Stomach (tissue), 9 donors: ENCODE data around the gene HMMR. TPM values are rescaled to one million over a fixed set of nuclear protein-coding genes. Genes with fewer than 3 reads are reported as not detected.

Source experiments
- DNase-seq, 2 donors: peaks; one replicate each; pipeline versions ENCODE4 v3.0.0 to v3.0.0-alpha.2; 2013 to 2019
- H3K27ac ChIP-seq, 5 donors: fragments of 200-600 bp in 4 of 5; sonication (generic) in 4 of 5; one replicate each; pipeline ENCODE4 v1.5.1; 2013 to 2019; ENCODE audit warnings: mild to moderate bottlenecking in 1 of 5, moderate library complexity in 1 of 5
- H3K27me3 ChIP-seq, 3 donors: fragments of 200-600 bp; sonication (generic); one replicate each; pipeline ENCODE4 v1.5.1; 2017 to 2019; ENCODE audit warnings: mixed run types in 1 of 3
- H3K36me3 ChIP-seq, 4 donors: fragments of 200-600 bp; sonication (generic); 1 replicate in 3 of 4; 2 replicates in 1 of 4; pipeline ENCODE4 v1.5.1; 2016 to 2019
- H3K4me1 ChIP-seq, 4 donors: fragments of 200-600 bp; sonication (generic); one replicate each; pipeline ENCODE4 v1.5.1; 2016 to 2019
- H3K4me3 ChIP-seq, 4 donors: fragments of 200-600 bp; sonication (generic) in 3 of 4; one replicate each; pipeline ENCODE4 v1.5.1; 2016 to 2019; ENCODE audit warnings: mild to moderate bottlenecking in 1 of 4
- H3K9me3 ChIP-seq, 4 donors: fragments of 200-600 bp; sonication (generic); one replicate each; pipeline ENCODE4 v1.5.1; 2016 to 2019
- EP300 ChIP-seq: sonication (generic); formaldehyde crosslinking; IDR thresholded peaks from one replicate; pipeline ENCODE4 v1.6.1; 2017; ENCODE audit warnings: antibody characterized with exemption
- POLR2A ChIP-seq, 4 donors: fragments of 450-650 bp; IDR thresholded peaks; one replicate each; pipeline ENCODE4 v1.6.1; 2016; ENCODE audit warnings: antibody characterized with exemption in 4 of 4, control low read depth in 2 of 4, mild to moderate bottlenecking in 1 of 4, moderate library complexity in 1 of 4
- POLR2AphosphoS5 ChIP-seq, 3 donors: sonication (generic); formaldehyde crosslinking; IDR thresholded peaks; one replicate each; pipeline ENCODE4 v1.6.1; 2016; ENCODE audit warnings: antibody characterized with exemption in 3 of 3
- whole genome bisulfite sequencing, 5 donors: extraction: QIAGEN DNeasy Blood & Tissue Kit in 3 of 5; methylation state at CpG; one replicate each; pipeline versions ENCODE4 v1.1.5 to v1.1.7; 2013 to 2018; 5-methylcytosine and 5-hydroxymethylcytosine counted together
- intact Hi-C: fragments of 100-400 bp; cut with DNase I; formaldehyde crosslinking; loops from one replicate; pipeline ENCODE4 v1.15.1; 2023; ENCODE audit warnings: low total_unique reads
- polyA plus RNA-seq, 3 donors: library from polyadenylated mRNA; stranded (reverse); fragments of 200-250 nt; gene quantifications; one replicate each; pipeline ENCODE4 v1.2.3, GENCODE V29; 2013
- total RNA-seq, 5 donors: library from RNA; depleted of rRNA; stranded (reverse); fragments of >200 nt; gene quantifications; one replicate each; pipeline versions ENCODE4 v1.1.0 to v1.2.3, GENCODE V29; 2014 to 2016
- TF ChIP-seq, protein P1 (sequence below), 7 experiments: fragments of 450-650 bp in 4 of 7; fragments of 200-600 bp in 3 of 7; sonication (generic) in 3 of 7; IDR thresholded peaks; one replicate each; pipeline ENCODE4 v1.5.1; 2016 to 2019; ENCODE audit warnings: antibody characterized with exemption in 7 of 7, control low read depth in 2 of 7, mild to moderate bottlenecking in 1 of 7
- donor health status: healthy with polysubstance abuse.
- donor health status: Bipolar disorder and iron deficiency.
- donor health status: healthy.

The HMMR gene
- total and polyA plus RNA-seq, 8 donors, result 0.15 to 37.5 (median 3.3) TPM

- TF ChIP-seq EP300 (no peak), POLR2A (IDR thresholded peaks at IDR 0.05) (no peak), POLR2AphosphoS5 (IDR thresholded peaks at IDR 0.05) (no peak)
- TF ChIP-seq, protein P1, sequence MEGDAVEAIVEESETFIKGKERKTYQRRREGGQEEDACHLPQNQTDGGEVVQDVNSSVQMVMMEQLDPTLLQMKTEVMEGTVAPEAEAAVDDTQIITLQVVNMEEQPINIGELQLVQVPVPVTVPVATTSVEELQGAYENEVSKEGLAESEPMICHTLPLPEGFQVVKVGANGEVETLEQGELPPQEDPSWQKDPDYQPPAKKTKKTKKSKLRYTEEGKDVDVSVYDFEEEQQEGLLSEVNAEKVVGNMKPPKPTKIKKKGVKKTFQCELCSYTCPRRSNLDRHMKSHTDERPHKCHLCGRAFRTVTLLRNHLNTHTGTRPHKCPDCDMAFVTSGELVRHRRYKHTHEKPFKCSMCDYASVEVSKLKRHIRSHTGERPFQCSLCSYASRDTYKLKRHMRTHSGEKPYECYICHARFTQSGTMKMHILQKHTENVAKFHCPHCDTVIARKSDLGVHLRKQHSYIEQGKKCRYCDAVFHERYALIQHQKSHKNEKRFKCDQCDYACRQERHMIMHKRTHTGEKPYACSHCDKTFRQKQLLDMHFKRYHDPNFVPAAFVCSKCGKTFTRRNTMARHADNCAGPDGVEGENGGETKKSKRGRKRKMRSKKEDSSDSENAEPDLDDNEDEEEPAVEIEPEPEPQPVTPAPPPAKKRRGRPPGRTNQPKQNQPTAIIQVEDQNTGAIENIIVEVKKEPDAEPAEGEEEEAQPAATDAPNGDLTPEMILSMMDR (IDR thresholded peaks at IDR 0.05), result no peak
Observed at GRCh38 chr5:163467682-163468081, 7.2 kb downstream of the HMMR start.

DNA sequence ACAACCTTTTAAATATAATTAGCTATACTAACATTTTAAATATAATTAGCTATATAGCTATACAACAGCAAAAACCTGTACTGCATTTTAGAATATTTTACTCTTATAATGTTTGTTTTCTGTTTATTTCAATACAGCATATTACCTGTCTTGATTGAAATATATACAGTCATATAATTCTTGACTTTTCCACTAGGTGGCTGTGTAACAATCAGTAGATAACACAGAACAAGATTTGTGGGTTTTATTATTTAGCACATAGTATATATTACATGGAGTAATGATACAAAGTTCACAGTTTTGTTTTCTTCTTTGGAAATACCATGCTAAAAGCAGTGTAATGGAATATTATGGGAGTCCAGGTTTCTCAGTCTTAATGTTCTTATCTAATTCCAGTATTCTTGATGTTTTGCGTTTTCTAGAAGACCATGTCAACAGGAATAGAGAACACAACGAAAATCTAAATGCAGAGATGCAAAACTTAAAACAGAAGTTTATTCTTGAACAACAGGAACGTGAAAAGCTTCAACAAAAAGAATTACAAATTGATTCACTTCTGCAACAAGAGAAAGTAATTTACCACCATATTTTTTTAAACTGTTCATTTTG lies 13.3 kb downstream of the HMMR start:
- Histone ChIP-seq H3K27me3 (no peaks in the 10 kb centered on the region), H3K4me3 (no peak overlapping the region), H3K4me1 (no peaks in the 10 kb centered on the region), H3K27ac (no peak overlapping the region), H3K9me3 (no peaks in the 10 kb centered on the region), H3K36me3 (peaks cover 0 to 14% (median 0%) of the 10 kb centered on the region in 4 donors)
- no peak for TF ChIP-seq EP300
- TF ChIP-seq POLR2AphosphoS5 (IDR thresholded peaks at IDR 0.05), result no peak
- TF ChIP-seq, protein P1 (IDR thresholded peaks at IDR 0.05), result peak in 3 of 7 experiments; percentile 4 to 45 (median 41)
- DNase-seq, result peak in 1 of 2 donors; percentile 37
- WGBS, 5 donors, result 94 to 95% (median 94%) methylated on average over 3 of the region's 3 CpGs
- intact Hi-C loops, result no loop called here

More at GRCh38 chr5:163467682-163468081, 7.2 kb downstream of the HMMR start:
- no peak overlapping the region for H3K4me3 ChIP-seq
- no peak for DNase-seq
- intact Hi-C loops, result no loop called here
- H3K27me3 ChIP-seq, result no peaks in the 10 kb centered on the region
- H3K36me3 ChIP-seq, result peaks cover 0 to 14% (median 0%) of the 10 kb centered on the region in 4 donors
- H3K27ac ChIP-seq, result no peak overlapping the region
- H3K4me1 ChIP-seq, result no peaks in the 10 kb centered on the region
- WGBS, 5 donors, result 76 to 88% (median 81%) methylated on average over 4 of the region's 4 CpGs
- H3K9me3 ChIP-seq, result no peaks in the 10 kb centered on the region

- Histone ChIP-seq H3K27ac (no peak overlapping the region), H3K4me1 (no peaks in the 10 kb centered on the region), H3K9me3 (no peaks in the 10 kb centered on the region), H3K36me3 (peaks cover 0 to 4% (median 0%) of the 10 kb centered on the region in 4 donors), H3K4me3 (no peak overlapping the region), H3K27me3 (no peaks in the 10 kb centered on the region)
- TF ChIP-seq, protein P1 (IDR thresholded peaks at IDR 0.05), result no peak
- 85 to 88% (median 87%) methylated on average over 2 of the region's 2 CpGs for WGBS, 5 donors
- intact Hi-C loops, result no loop called here
- no peak for DNase-seq
Observed at GRCh38 chr5:163475411-163475810, 15.0 kb downstream of the HMMR start.

- Histone ChIP-seq H3K27me3 (no peaks in the 10 kb centered on the region), H3K4me3 (no peak overlapping the region), H3K9me3 (no peaks in the 10 kb centered on the region), H3K4me1 (no peaks in the 10 kb centered on the region), H3K36me3 (no peaks in the 10 kb centered on the region), H3K27ac (no peak overlapping the region)
- intact Hi-C loops, result no loop called here
- WGBS, 5 donors, result 79 to 87% (median 85%) methylated on average over 2 of the region's 2 CpGs
- DNase-seq, result no peak
- TF ChIP-seq POLR2AphosphoS5 (IDR thresholded peaks at IDR 0.05) (no peak), POLR2A (IDR thresholded peaks at IDR 0.05) (no peak), EP300 (no peak)
- TF ChIP-seq, protein P1 (IDR thresholded peaks at IDR 0.05), result no peak
Observed at GRCh38 chr5:163478126-163478981, 17.9 kb downstream of the HMMR start.
